H9 (cell line): ENCODE results near the gene ADAP2. TPM values are rescaled to one million over a fixed set of nuclear protein-coding genes. Genes with fewer than 3 reads are reported as not detected.

Experiments
- DNase-seq: peaks from one replicate; pipeline ENCODE4 v3.0.0-alpha.2; 2017
- H2AFZ ChIP-seq: one replicate; pipeline ENCODE4 v1.6.1; 2013; ENCODE audit warnings: mild to moderate bottlenecking, low read length, control low read depth, moderate library complexity
- H2AK5ac ChIP-seq: 2 replicates; pipeline ENCODE4 v1.6.1; 2013; ENCODE audit warnings: low read length, control low read depth, mixed read lengths; ENCODE audit not compliant: insufficient read length
- H2BK120ac ChIP-seq: one replicate; pipeline ENCODE4 v1.6.1; 2013; ENCODE audit warnings: low read depth, mild to moderate bottlenecking, low read length, control low read depth, inconsistent platforms; ENCODE audit not compliant: poor library complexity, severe bottlenecking
- H2BK12ac ChIP-seq: 2 replicates; pipeline ENCODE4 v1.6.1; 2013; ENCODE audit warnings: low read length, control low read depth, mixed read lengths, low read depth; ENCODE audit not compliant: insufficient read length
- H2BK15ac ChIP-seq: 2 replicates; pipeline ENCODE4 v1.6.1; 2013; ENCODE audit warnings: low read depth, low read length, control low read depth
- H2BK20ac ChIP-seq: one replicate; pipeline ENCODE4 v1.6.1; 2013; ENCODE audit warnings: low read depth, mild to moderate bottlenecking, low read length, control low read depth, inconsistent platforms; ENCODE audit not compliant: poor library complexity, severe bottlenecking
- H2BK5ac ChIP-seq: 2 replicates; pipeline ENCODE4 v1.6.1; 2013; ENCODE audit warnings: low read length, control low read depth, mixed read lengths; ENCODE audit not compliant: insufficient read length
- H3K14ac ChIP-seq: 2 replicates; pipeline ENCODE4 v1.6.1; 2013; ENCODE audit warnings: low read length, control low read depth; ENCODE audit not compliant: insufficient read depth
- H3K18ac ChIP-seq: 2 replicates; pipeline ENCODE4 v1.6.1; 2013; ENCODE audit warnings: low read depth, mild to moderate bottlenecking, mixed read lengths, low read length, control low read depth; ENCODE audit not compliant: insufficient read length
- H3K23ac ChIP-seq: 2 replicates; pipeline ENCODE4 v1.6.1; 2013; ENCODE audit warnings: low read length, control low read depth, mixed read lengths, low read depth; ENCODE audit not compliant: insufficient read length
- H3K23me2 ChIP-seq: 2 replicates; pipeline ENCODE4 v1.6.1; 2013; ENCODE audit warnings: low read depth, mild to moderate bottlenecking, mixed read lengths, low read length, control low read depth; ENCODE audit not compliant: insufficient read length, poor library complexity, severe bottlenecking
- H3K27ac ChIP-seq: 2 replicates; pipeline ENCODE4 v1.5.1; 2013; ENCODE audit warnings: low read length, control low read depth, mixed read lengths, low read depth; ENCODE audit not compliant: insufficient read length
- H3K27me3 ChIP-seq: 2 replicates; pipeline ENCODE4 v1.6.1; 2013; ENCODE audit warnings: low read length, control low read depth, inconsistent platforms; ENCODE audit not compliant: insufficient read depth
- H3K4ac ChIP-seq: 2 replicates; pipeline ENCODE4 v1.6.1; 2013; ENCODE audit warnings: low read depth, mild to moderate bottlenecking, control low read depth, inconsistent platforms, low read length, moderate library complexity
- H3K4me1 ChIP-seq: 2 replicates; pipeline ENCODE4 v1.6.1; 2013; ENCODE audit warnings: low read length, control low read depth, inconsistent platforms; ENCODE audit not compliant: insufficient read depth
- H3K4me2 ChIP-seq: 2 replicates; pipeline ENCODE4 v1.6.1; 2013; ENCODE audit warnings: low read length, control low read depth, mixed read lengths; ENCODE audit not compliant: insufficient read length, insufficient read depth
- H3K56ac ChIP-seq: 2 replicates; pipeline ENCODE4 v1.6.1; 2013; ENCODE audit warnings: low read depth, mild to moderate bottlenecking, mixed read lengths, low read length, control low read depth; ENCODE audit not compliant: insufficient read length
- H3K79me1 ChIP-seq: 2 replicates; pipeline ENCODE4 v1.6.1; 2013; ENCODE audit warnings: low read depth, mild to moderate bottlenecking, moderate library complexity, low read length, control low read depth, inconsistent platforms; ENCODE audit not compliant: insufficient read depth, poor library complexity, severe bottlenecking
- H3K79me2 ChIP-seq: 2 replicates; pipeline ENCODE4 v1.6.1; 2013; ENCODE audit warnings: low read length, control low read depth, inconsistent platforms; ENCODE audit not compliant: insufficient read depth
- H3K9ac ChIP-seq: 2 replicates; pipeline ENCODE4 v1.6.1; 2013; ENCODE audit warnings: low read length, control low read depth, mixed read lengths; ENCODE audit not compliant: insufficient read length; ENCODE audit errors: extremely low read depth
- H3K9me3 ChIP-seq: one replicate; pipeline ENCODE4 v1.6.1; 2013; ENCODE audit warnings: low read depth, low read length, inconsistent platforms; ENCODE audit not compliant: control insufficient read depth
- H3T11ph ChIP-seq: one replicate; pipeline ENCODE4 v1.6.1; 2013; ENCODE audit warnings: mild to moderate bottlenecking, low read length, control low read depth, inconsistent platforms
- H4K20me1 ChIP-seq: one replicate; pipeline ENCODE4 v1.6.1; 2013; ENCODE audit not compliant: control insufficient read depth, insufficient read length, insufficient read depth
- H4K5ac ChIP-seq: 2 replicates; pipeline ENCODE4 v1.6.1; 2013; ENCODE audit warnings: low read depth, mild to moderate bottlenecking, mixed read lengths, low read length, control low read depth; ENCODE audit not compliant: insufficient read length
- H4K8ac ChIP-seq: replicated peaks from 2 replicates; pipeline ENCODE4 v1.6.1; 2013; ENCODE audit warnings: low read length, control low read depth, mixed read lengths, low read depth; ENCODE audit not compliant: insufficient read length
- H4K91ac ChIP-seq: 2 replicates; pipeline ENCODE4 v1.6.1; 2013; ENCODE audit warnings: low read depth, mild to moderate bottlenecking, moderate library complexity, mixed read lengths, low read length, control low read depth; ENCODE audit not compliant: insufficient read length
- H3K27ac Mint-ChIP-seq, 3 experiments: 2 replicates in 2 of 3; 3 replicates in 1 of 3; pipeline ENCODE4 v1.8.0; 2020 to 2021; ENCODE audit warnings: mixed read lengths in 3 of 3, mild to moderate bottlenecking in 1 of 3, moderate library complexity in 1 of 3
- H3K27me3 Mint-ChIP-seq: 2 replicates; pipeline ENCODE4 v1.8.0; 2021; ENCODE audit warnings: low read depth, mild to moderate bottlenecking, moderate library complexity, mixed read lengths
- H3K36me3 Mint-ChIP-seq, 3 experiments: 2 replicates in 2 of 3; 3 replicates in 1 of 3; pipeline ENCODE4 v1.8.0; 2020 to 2021; ENCODE audit warnings: low read depth in 3 of 3, mixed read lengths in 3 of 3; ENCODE audit not compliant: insufficient read depth in 1 of 3
- H3K4me1 Mint-ChIP-seq, 2 experiments: 2 replicates each; pipeline ENCODE4 v1.8.0; 2020; ENCODE audit warnings: mixed read lengths in 2 of 2
- H3K4me3 Mint-ChIP-seq, 2 experiments: 2 replicates in 1 of 2; 3 replicates in 1 of 2; pipeline ENCODE4 v1.8.0; 2020 to 2021; ENCODE audit warnings: mild to moderate bottlenecking in 2 of 2, mixed read lengths in 2 of 2, moderate library complexity in 1 of 2
- H3K9me3 Mint-ChIP-seq, 2 experiments: 2 replicates in 1 of 2; 3 replicates in 1 of 2; pipeline ENCODE4 v1.8.0; 2020; ENCODE audit warnings: mild to moderate bottlenecking in 2 of 2, mixed read lengths in 2 of 2, moderate library complexity in 1 of 2
- WGBS: extraction: QIAGEN DNeasy Blood & Tissue Kit; methylation state at CpG from one replicate; pipeline ENCODE4 v1.1.7; 2013; ENCODE audit warnings: missing lambda C conversion rate, low lambda C conversion rate, mixed read lengths; ENCODE audit not compliant: insufficient read length; ENCODE audit errors: extremely low coverage; 5-methylcytosine and 5-hydroxymethylcytosine counted together
- total RNA-seq: library from RNA; stranded (reverse); gene quantifications from 2 replicates; pipeline ENCODE4 v1.2.1, GENCODE V29; 2021
- TF ChIP-seq, protein P1 (sequence below): fragments of 200-600 bp; sonication (generic); conservative IDR thresholded peaks from 3 replicates; pipeline ENCODE4 v1.8.0; 2021; ENCODE audit warnings: antibody characterized with exemption, mild to moderate bottlenecking

Gene ADAP2
- total RNA-seq, 1 experiment from 2014 or later: 1.2 TPM

DNA sequence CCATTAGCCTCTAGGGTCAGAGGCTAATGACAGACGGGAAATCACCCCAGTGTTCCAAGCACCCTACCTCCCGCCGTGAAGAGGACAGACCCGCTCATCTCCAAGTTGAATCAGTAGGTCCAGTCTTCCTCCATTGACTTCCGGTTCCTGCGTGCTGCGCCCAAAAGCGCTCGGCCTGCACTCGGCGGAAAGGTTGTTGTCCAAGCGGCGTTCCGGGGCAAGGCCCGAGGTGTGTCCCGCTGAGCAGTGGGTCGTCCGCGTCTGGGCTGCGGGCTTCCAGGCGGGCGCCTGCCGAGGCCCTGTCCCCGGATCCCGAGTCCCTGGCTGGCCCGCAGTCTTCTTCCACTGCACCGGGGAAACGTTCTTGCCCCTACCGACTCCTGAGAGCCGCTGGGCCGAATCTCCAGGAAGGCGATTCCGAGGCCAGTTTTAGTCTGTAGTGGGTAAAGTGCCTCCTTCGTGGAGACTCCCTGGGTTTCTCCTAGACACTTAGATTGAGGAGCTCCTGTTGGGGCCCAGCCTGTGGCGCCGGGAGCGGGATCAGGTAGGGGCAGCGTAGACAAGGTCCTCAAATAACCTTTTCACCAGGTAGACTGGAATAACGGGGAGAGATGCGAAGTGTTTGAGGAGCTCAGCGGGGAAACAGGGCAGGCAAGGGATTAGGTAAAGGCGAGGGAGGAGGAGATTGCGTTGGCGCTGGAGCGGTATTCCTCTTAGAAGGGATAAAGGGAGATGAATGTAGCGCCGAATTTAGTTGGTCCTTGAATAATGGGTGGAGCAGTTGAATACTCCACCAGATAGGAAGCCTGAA is 15.4 kb upstream of the ADAP2 start, which contains the start of gene TEFM:
Gene TEFM, minus strand, starts transcription at position 138 of the 811 bp plus-strand sequence. Its CDS starts 40 bp downstream, at position 98.
- Histone ChIP-seq H3K56ac (no peak within 1 kb of the TSS), H2AFZ (peak within 1 kb of the TSS; percentile 58), H3K4me1 (no peaks in the 10 kb centered on the region), H2BK5ac (no peak within 1 kb of the TSS), H3K27ac (no peak within 1 kb of the TSS), H3K23ac (no peak within 1 kb of the TSS), H2AK5ac (no peak within 1 kb of the TSS), H2BK12ac (peak within 1 kb of the TSS; percentile 21), H2BK15ac (no peak within 1 kb of the TSS), H3K27me3 (no peaks in the 10 kb centered on the region), H2BK120ac (no peak within 1 kb of the TSS), H3K14ac (peak within 1 kb of the TSS; percentile 47; the same call in 1 of the 2 replicates), H3K18ac (peak within 1 kb of the TSS; percentile 56), H4K8ac (no peak within 1 kb of the TSS), H3K4me2 (peak within 1 kb of the TSS; percentile 97), H3K4ac (no peak within 1 kb of the TSS), H3K9me3 (no peaks in the 10 kb centered on the region), H3K9ac (peak within 1 kb of the TSS; percentile 76), H2BK20ac (no peak within 1 kb of the TSS), H4K20me1 (no peaks in the 10 kb centered on the region), H3K79me1 (no peaks in the 10 kb centered on the region), H3K23me2 (peaks cover 7% of the 10 kb centered on the region), H3T11ph (no peak within 1 kb of the TSS), H4K5ac (no peak within 1 kb of the TSS), H3K79me2 (no peaks in the 10 kb centered on the region), H4K91ac (no peak within 1 kb of the TSS)
- Mint-ChIP-seq H3K27me3 (no peaks in the 10 kb centered on the region; the same call in 1 of the 2 replicates), H3K4me1 (peaks cover 10 to 12% of the 10 kb centered on the region in 2 experiments), H3K36me3 (peaks cover 0 to 12% (median 9%) of the 10 kb centered on the region in 3 experiments; a peak in 6 of 7 replicates), H3K27ac (peak within 1 kb of the TSS; percentile 84 to 96 (median 92)), H3K9me3 (no peaks in the 10 kb centered on the region), H3K4me3 (peak within 1 kb of the TSS; percentile 88)
- peak; percentile 96 for DNase-seq
- no CpG with 5 or more reads among the region's 47 CpGs for WGBS
- TF ChIP-seq, protein P1, sequence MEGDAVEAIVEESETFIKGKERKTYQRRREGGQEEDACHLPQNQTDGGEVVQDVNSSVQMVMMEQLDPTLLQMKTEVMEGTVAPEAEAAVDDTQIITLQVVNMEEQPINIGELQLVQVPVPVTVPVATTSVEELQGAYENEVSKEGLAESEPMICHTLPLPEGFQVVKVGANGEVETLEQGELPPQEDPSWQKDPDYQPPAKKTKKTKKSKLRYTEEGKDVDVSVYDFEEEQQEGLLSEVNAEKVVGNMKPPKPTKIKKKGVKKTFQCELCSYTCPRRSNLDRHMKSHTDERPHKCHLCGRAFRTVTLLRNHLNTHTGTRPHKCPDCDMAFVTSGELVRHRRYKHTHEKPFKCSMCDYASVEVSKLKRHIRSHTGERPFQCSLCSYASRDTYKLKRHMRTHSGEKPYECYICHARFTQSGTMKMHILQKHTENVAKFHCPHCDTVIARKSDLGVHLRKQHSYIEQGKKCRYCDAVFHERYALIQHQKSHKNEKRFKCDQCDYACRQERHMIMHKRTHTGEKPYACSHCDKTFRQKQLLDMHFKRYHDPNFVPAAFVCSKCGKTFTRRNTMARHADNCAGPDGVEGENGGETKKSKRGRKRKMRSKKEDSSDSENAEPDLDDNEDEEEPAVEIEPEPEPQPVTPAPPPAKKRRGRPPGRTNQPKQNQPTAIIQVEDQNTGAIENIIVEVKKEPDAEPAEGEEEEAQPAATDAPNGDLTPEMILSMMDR: no peak
